PC-9 (cell line): ENCODE data around the gene GFRA1.

Experiments
- EZH2 ChIP-seq: fragments of 200-600 bp; sonication (generic); IDR thresholded peaks from 2 replicates; pipeline ENCODE4 v1.8.0; 2017; ENCODE audit warnings: antibody characterized with exemption, low read depth
- TF ChIP-seq, protein P1 (sequence below): fragments of 200-600 bp; sonication (generic); conservative IDR thresholded peaks from 2 replicates; pipeline ENCODE4 v1.6.1; 2017; ENCODE audit warnings: mixed run types, antibody characterized with exemption, mild to moderate bottlenecking, moderate library complexity

DNA sequence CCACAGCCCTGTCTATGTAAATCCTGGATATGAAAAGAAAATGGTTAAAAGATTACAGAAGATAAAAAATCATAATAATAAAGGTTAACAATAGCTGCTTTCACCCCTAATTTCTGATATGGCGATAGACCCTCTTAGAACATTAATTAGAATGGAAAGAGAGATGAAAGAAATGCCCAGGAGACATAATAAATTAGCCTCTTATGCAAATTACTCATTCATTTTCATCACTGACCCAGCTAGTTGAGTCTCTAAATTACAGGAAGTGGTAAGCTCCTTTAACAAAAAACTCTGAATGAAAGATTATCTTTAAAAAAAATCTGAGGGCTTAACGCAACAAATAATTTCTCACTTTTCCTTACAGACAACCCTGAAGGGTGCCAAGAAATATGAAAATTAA, 12.4 kb downstream of the GFRA1 start:
- TF ChIP-seq, protein P1, sequence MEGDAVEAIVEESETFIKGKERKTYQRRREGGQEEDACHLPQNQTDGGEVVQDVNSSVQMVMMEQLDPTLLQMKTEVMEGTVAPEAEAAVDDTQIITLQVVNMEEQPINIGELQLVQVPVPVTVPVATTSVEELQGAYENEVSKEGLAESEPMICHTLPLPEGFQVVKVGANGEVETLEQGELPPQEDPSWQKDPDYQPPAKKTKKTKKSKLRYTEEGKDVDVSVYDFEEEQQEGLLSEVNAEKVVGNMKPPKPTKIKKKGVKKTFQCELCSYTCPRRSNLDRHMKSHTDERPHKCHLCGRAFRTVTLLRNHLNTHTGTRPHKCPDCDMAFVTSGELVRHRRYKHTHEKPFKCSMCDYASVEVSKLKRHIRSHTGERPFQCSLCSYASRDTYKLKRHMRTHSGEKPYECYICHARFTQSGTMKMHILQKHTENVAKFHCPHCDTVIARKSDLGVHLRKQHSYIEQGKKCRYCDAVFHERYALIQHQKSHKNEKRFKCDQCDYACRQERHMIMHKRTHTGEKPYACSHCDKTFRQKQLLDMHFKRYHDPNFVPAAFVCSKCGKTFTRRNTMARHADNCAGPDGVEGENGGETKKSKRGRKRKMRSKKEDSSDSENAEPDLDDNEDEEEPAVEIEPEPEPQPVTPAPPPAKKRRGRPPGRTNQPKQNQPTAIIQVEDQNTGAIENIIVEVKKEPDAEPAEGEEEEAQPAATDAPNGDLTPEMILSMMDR = no peak
- no peak for TF ChIP-seq EZH2
